ENCODE results near the gene GVQW3. TPM values are rescaled to one million over a fixed set of nuclear protein-coding genes. Genes with fewer than 3 reads are reported as not detected.

Gene GVQW3
- total and polyA plus RNA-seq, 2 of the 8 experiments (the other 6 are each of a cell fraction or from before 2014, with no cell fraction given), result 5.5 to 8.1 TPM

DNA sequence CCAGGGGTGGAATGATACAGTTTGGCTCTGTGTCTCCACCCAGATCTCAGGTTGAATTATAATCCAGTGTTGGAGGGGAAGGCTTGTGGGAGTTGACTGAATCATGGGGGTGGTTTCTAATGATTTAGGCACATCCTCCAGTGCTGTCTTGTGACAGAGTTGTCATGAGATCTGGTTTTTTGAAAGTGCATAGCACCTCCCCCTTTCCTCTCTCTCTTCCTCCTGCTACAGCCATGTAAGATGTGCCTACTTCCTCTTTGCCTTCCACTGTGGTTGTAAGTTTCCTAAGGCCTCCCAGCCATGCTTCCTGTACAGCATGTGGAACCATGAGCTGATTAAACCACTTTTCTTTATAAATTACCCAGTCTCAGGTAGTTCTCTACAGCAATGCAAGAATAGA, 45.3 kb upstream of the GVQW3 start:
- Histone ChIP-seq H3K4me1 (replicated peaks in 1 of 4; ENCODE audit: control insufficient read depth in 3 of 4, insufficient read depth in 4 of 4, low read length in 3 of 4) (no peaks in the 10 kb centered on the region), H3K9me3 (ENCODE audit: insufficient read depth in 2 of 2, low read depth in 1 of 2, low read length in 1 of 2) (peaks cover 25 to 28% of the 10 kb centered on the region in 2 experiments), H3K18ac (ENCODE audit: extremely low read depth, low read length) (no peak overlapping the region), H3K56ac (replicated peaks; ENCODE audit: insufficient read length, low read depth, low read length) (no peak overlapping the region), H2BK12ac (ENCODE audit: low read depth, low read length) (no peak overlapping the region), H2BK20ac (ENCODE audit: low read length) (no peak overlapping the region), H2AFZ (ENCODE audit: low read length) (no peak overlapping the region), H3K9ac (replicated peaks in 1 of 4; ENCODE audit: extremely low read depth in 1 of 4, low read depth in 3 of 4, low read length in 3 of 4) (no peak overlapping the region), H3K14ac (ENCODE audit: insufficient read length) (no peak overlapping the region), H3K23me2 (ENCODE audit: low read depth, low read length) (no peaks in the 10 kb centered on the region), H3K79me1 (ENCODE audit: low read depth, low read length) (no peaks in the 10 kb centered on the region), H3K27me3 (replicated peaks in 1 of 4; ENCODE audit: control insufficient read depth in 3 of 4, extremely low read depth in 1 of 4, insufficient read depth in 3 of 4, low read length in 3 of 4) (no peaks in the 10 kb centered on the region), H3K4me3 (ENCODE audit: extremely low read depth in 1 of 4, insufficient read depth in 2 of 4, low read depth in 3 of 4, low read length in 4 of 4) (no peak overlapping the region), H4K91ac (replicated peaks; ENCODE audit: insufficient read length, low read length) (no peak overlapping the region), H3K27ac (ENCODE audit: low read depth, low read length) (no peak overlapping the region), H4K5ac (ENCODE audit: insufficient read length, low read depth, low read length) (no peak overlapping the region), H3K4me2 (ENCODE audit: insufficient read depth in 1 of 2, low read depth in 2 of 2, low read length in 2 of 2) (no peak overlapping the region), H2AK5ac (ENCODE audit: low read depth, low read length) (no peak overlapping the region), H4K8ac (ENCODE audit: extremely low read depth, insufficient read depth, low read length) (no peak overlapping the region), H2BK5ac (ENCODE audit: low read depth, low read length) (no peak overlapping the region), H3K79me2 (ENCODE audit: control insufficient read depth in 1 of 2, insufficient read depth in 2 of 2, low read length in 2 of 2) (no peaks in the 10 kb centered on the region), H2BK15ac (ENCODE audit: low read length) (no peak overlapping the region), H3K4ac (replicated peaks; ENCODE audit: insufficient read length, low read depth, low read length) (no peak overlapping the region), H4K20me1 (replicated peaks in 1 of 2; ENCODE audit: control insufficient read depth in 1 of 2, insufficient read depth in 2 of 2, low read length in 2 of 2) (no peaks in the 10 kb centered on the region), H3K36me3 (ENCODE audit: control insufficient read depth in 2 of 4, insufficient read depth in 4 of 4, low read length in 3 of 4) (no peaks in the 10 kb centered on the region), H2BK120ac (replicated peaks; ENCODE audit: low read depth, low read length) (no peak overlapping the region), H3K23ac (ENCODE audit: insufficient read length) (no peak overlapping the region)
- DNase-seq (ENCODE audit: low read depth in 1 of 2, low spot score in 2 of 2) (no peak), FAIRE-seq (no peak)
- ChIA-PET POLR2A (ENCODE audit: partially characterized antibody) (no interaction called here), CTCF (ENCODE audit: partially characterized antibody) (no interaction called here)
- TF ChIP-seq BRCA1 (IDR thresholded peaks at IDR 0.05; ENCODE audit: low read depth, low read length) (no peak), RXRA (IDR thresholded peaks at IDR 0.05; ENCODE audit: insufficient read depth, low read depth, low read length) (no peak), EP300 (IDR thresholded peaks at IDR 0.05; ENCODE audit: borderline replicate concordance in 1 of 2, low read depth in 2 of 2, low read length in 2 of 2) (no peak), CTBP2 (IDR thresholded peaks at IDR 0.05; ENCODE audit: borderline replicate concordance, insufficient read depth, insufficient read length, low read length) (no peak), GTF2F1 (IDR thresholded peaks at IDR 0.05; ENCODE audit: borderline replicate concordance, low read depth, low read length) (no peak), JUN (IDR thresholded peaks at IDR 0.05; ENCODE audit: low read depth, low read length) (no peak)

Measured in H1 (cell line).